Loucy (cell line): Measurements from ENCODE around the gene HCN2.

Experiments
- H2AFZ ChIP-seq: fragments of 200-600 bp; sonication (generic); 2 replicates; pipeline ENCODE4 v1.6.0; 2016; ENCODE audit warnings: antibody characterized with exemption, mild to moderate bottlenecking, low read length, moderate library complexity
- H3F3A ChIP-seq: fragments of 200-600 bp; 2 replicates; pipeline ENCODE4 v1.6.0; 2016; ENCODE audit warnings: antibody characterized with exemption, low read depth, mild to moderate bottlenecking
- H3K27me3 ChIP-seq: fragments of 200-600 bp; sonication (generic); 2 replicates; pipeline ENCODE4 v1.6.1; 2014; ENCODE audit warnings: low read length, mild to moderate bottlenecking; ENCODE audit not compliant: insufficient read depth, poor library complexity, severe bottlenecking
- H3K36me3 ChIP-seq: fragments of 200-600 bp; sonication (generic); 2 replicates; pipeline ENCODE4 v1.6.1; 2016; ENCODE audit warnings: low read length; ENCODE audit not compliant: insufficient read depth
- H3K4me1 ChIP-seq: fragments of 200-600 bp; sonication (generic); 2 replicates; pipeline ENCODE4 v1.5.1; 2014; ENCODE audit warnings: low read length, mild to moderate bottlenecking; ENCODE audit not compliant: insufficient read depth, poor library complexity, severe bottlenecking
- H3K4me2 ChIP-seq: fragments of 200-600 bp; sonication (generic); 2 replicates; pipeline ENCODE4 v1.6.0; 2014; ENCODE audit warnings: antibody characterized with exemption, low read length, low read depth, mild to moderate bottlenecking; ENCODE audit not compliant: poor library complexity, severe bottlenecking
- H3K4me3 ChIP-seq: fragments of 200-600 bp; sonication (generic); 2 replicates; pipeline ENCODE4 v1.5.1; 2014; ENCODE audit warnings: low read length, mild to moderate bottlenecking, mixed read lengths; ENCODE audit not compliant: poor library complexity, severe bottlenecking
- H3K79me2 ChIP-seq: fragments of 200-600 bp; sonication (generic); 2 replicates; pipeline ENCODE4 v1.6.1; 2014; ENCODE audit warnings: low read length; ENCODE audit not compliant: insufficient read depth
- H3K9ac ChIP-seq: fragments of 200-600 bp; sonication (generic); 2 replicates; pipeline ENCODE4 v1.6.0; 2014; ENCODE audit warnings: mild to moderate bottlenecking, low read depth, low read length, moderate library complexity; ENCODE audit not compliant: poor library complexity, severe bottlenecking
- H3K9me2 ChIP-seq: fragments of 200-600 bp; sonication (generic); replicated peaks from 2 replicates; pipeline ENCODE4 v1.6.1; 2016; ENCODE audit warnings: low read depth, low read length, mixed read lengths
- H3K9me3 ChIP-seq: fragments of 200-600 bp; sonication (generic); 2 replicates; pipeline ENCODE4 v1.6.1; 2014; ENCODE audit warnings: mild to moderate bottlenecking, antibody characterized with exemption, low read length, low read depth; ENCODE audit not compliant: insufficient read depth
- H4K20me1 ChIP-seq: fragments of 200-600 bp; sonication (generic); 2 replicates; pipeline ENCODE4 v1.6.0; 2014; ENCODE audit warnings: antibody characterized with exemption, low read length, mild to moderate bottlenecking; ENCODE audit not compliant: insufficient read depth, poor library complexity, severe bottlenecking
- EZH2phosphoT487 ChIP-seq: fragments of 200-600 bp; IDR thresholded peaks from 2 replicates; pipeline ENCODE4 v1.6.1; 2018; ENCODE audit warnings: antibody characterized with exemption, mild to moderate bottlenecking, moderate library complexity, borderline replicate concordance
- TF ChIP-seq, protein P1 (sequence below): fragments of 200-600 bp; sonication (generic); conservative IDR thresholded peaks from 2 replicates; pipeline ENCODE4 v1.5.1; 2014; ENCODE audit warnings: mild to moderate bottlenecking, antibody characterized with exemption, low read length

HCN2 gene

DNA sequence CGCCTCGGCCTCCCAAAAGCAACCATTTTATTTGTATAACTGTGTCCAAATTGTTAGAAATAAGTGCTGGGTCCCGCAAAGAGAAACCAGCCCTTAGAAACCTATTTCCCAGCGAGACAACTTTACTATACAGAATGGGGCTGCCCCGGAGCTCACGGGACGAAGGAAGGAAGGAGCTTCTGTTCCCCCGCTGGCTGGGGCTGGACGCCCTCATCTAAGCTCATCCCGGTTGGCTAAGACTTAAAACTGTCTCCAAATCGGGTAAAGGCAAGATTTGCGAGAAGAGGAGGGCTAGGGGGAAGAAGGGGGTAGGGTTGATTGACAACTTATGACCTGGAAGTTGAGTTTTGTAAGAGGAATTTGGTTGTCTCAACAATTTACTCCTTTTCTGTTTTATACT, 29.6 kb upstream of the HCN2 start:
- Histone ChIP-seq H3K9me3 (no peaks in the 10 kb centered on the region), H2AFZ (no peak overlapping the region), H3K4me2 (no peak overlapping the region), H3F3A (no peaks in the 10 kb centered on the region), H3K9me2 (no peaks in the 10 kb centered on the region), H3K9ac (no peak overlapping the region), H3K27me3 (no peaks in the 10 kb centered on the region), H3K79me2 (no peaks in the 10 kb centered on the region), H3K4me3 (no peak overlapping the region), H4K20me1 (no peaks in the 10 kb centered on the region), H3K4me1 (no peaks in the 10 kb centered on the region), H3K36me3 (no peaks in the 10 kb centered on the region)
- TF ChIP-seq EZH2phosphoT487 = no peak
- TF ChIP-seq, protein P1, sequence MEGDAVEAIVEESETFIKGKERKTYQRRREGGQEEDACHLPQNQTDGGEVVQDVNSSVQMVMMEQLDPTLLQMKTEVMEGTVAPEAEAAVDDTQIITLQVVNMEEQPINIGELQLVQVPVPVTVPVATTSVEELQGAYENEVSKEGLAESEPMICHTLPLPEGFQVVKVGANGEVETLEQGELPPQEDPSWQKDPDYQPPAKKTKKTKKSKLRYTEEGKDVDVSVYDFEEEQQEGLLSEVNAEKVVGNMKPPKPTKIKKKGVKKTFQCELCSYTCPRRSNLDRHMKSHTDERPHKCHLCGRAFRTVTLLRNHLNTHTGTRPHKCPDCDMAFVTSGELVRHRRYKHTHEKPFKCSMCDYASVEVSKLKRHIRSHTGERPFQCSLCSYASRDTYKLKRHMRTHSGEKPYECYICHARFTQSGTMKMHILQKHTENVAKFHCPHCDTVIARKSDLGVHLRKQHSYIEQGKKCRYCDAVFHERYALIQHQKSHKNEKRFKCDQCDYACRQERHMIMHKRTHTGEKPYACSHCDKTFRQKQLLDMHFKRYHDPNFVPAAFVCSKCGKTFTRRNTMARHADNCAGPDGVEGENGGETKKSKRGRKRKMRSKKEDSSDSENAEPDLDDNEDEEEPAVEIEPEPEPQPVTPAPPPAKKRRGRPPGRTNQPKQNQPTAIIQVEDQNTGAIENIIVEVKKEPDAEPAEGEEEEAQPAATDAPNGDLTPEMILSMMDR = no peak

DNA sequence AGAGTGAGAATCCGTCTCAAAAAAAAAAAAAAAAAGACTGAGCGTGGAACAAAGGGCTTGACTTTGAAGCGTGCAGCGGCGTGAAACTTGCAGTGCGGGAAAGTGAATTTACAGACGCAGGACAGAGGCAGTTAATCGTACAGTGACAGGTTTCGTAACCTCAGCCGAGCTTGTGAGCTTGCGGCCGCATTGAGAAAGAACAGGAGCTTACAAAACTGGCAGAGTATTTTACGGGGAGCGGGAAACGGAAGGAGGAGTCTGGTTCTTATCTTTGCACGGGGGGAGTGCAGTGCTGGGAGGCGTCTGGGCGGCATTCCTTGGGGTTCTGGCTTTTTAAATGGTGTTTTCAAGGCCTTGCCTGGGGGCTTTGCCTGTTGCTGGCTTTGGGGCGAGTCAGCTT, 23.3 kb upstream of the HCN2 start:
- Histone ChIP-seq H3K9me2 (no peaks in the 10 kb centered on the region), H3K4me1 (peaks cover 4% of the 10 kb centered on the region), H3K4me2 (no peak overlapping the region), H3K9ac (no peak overlapping the region), H3K4me3 (no peak overlapping the region), H4K20me1 (no peaks in the 10 kb centered on the region), H3K9me3 (no peaks in the 10 kb centered on the region), H3K27me3 (no peaks in the 10 kb centered on the region), H3F3A (peaks cover 4% of the 10 kb centered on the region), H3K36me3 (no peaks in the 10 kb centered on the region), H2AFZ (no peak overlapping the region), H3K79me2 (no peaks in the 10 kb centered on the region)
- TF ChIP-seq EZH2phosphoT487 = no peak
- TF ChIP-seq, protein P1 = no peak

DNA sequence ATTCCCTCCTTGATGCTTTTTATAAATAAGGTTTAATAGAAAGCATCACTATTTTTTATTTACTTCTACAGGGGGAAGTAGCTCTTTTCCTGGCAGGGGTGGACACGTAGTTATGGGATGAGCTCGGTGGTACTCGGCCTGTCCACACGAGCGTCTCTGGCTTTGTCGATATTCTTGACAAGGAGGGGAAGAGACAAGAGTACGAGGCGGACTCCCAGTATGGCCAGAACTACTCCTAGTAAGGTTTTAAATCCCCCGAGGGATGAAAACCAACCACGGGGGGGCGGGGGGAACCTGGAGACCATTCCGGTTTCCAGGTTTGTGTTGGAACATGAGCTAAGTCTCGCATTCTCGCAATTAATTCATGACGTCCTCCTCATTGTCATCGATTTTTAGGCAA, 22.8 kb upstream of the HCN2 start:
- no peak overlapping the region for H2AFZ ChIP-seq
- H3K9ac ChIP-seq = no peak overlapping the region
- peaks cover 9% of the 10 kb centered on the region for H3K4me1 ChIP-seq
- no peaks in the 10 kb centered on the region for H4K20me1 ChIP-seq
- no peaks in the 10 kb centered on the region for H3K79me2 ChIP-seq
- no peak for TF ChIP-seq EZH2phosphoT487
- TF ChIP-seq, protein P1 = no peak
- no peaks in the 10 kb centered on the region for H3K36me3 ChIP-seq
- no peak overlapping the region for H3K4me3 ChIP-seq
- no peaks in the 10 kb centered on the region for H3K9me3 ChIP-seq
- no peaks in the 10 kb centered on the region for H3K9me2 ChIP-seq
- no peaks in the 10 kb centered on the region for H3K27me3 ChIP-seq
- H3K4me2 ChIP-seq = no peak overlapping the region
- peaks cover 9% of the 10 kb centered on the region for H3F3A ChIP-seq
